HG03457 (cell line): ENCODE measurements around the gene UST.

Experiments used
- ATAC-seq: cut with Tn5 transposase; IDR thresholded peaks from one replicate; pipeline ENCODE4 v1.9.1; 2021; ENCODE audit warnings: moderate number of reproducible peaks; ENCODE audit not compliant: unreplicated experiment

Gene UST

DNA sequence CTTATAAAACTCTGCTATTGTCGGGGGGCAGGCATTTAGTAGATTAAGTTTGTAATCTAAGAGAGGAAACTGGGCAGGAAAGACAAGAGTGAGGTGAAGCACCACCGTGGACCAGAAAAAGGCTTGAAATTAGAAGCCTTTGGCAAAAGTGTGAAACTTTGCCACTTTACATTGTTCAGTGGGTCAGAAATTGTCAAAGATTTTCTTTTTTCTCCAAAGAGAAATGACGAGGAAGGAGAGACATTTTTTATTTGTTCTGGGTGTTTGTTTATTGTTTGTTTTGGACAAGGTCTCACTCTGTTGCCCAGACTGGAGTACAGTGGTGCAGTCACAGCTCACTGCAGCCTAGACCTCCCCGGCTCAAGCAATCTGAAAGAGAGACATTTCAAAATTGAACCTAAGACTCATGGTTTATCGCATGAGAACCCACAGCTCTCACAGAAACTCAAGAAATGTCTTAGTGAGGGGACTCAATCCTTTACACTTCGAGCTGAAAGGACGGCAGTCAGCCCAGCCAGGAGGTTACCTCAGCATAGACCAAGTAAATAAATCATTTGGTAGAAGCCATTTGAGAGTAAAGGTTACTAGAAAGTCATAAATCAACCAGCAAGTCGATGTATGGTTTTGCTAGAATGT, 307.8 kb downstream of the UST start:
- peak; percentile 65 for ATAC-seq

DNA sequence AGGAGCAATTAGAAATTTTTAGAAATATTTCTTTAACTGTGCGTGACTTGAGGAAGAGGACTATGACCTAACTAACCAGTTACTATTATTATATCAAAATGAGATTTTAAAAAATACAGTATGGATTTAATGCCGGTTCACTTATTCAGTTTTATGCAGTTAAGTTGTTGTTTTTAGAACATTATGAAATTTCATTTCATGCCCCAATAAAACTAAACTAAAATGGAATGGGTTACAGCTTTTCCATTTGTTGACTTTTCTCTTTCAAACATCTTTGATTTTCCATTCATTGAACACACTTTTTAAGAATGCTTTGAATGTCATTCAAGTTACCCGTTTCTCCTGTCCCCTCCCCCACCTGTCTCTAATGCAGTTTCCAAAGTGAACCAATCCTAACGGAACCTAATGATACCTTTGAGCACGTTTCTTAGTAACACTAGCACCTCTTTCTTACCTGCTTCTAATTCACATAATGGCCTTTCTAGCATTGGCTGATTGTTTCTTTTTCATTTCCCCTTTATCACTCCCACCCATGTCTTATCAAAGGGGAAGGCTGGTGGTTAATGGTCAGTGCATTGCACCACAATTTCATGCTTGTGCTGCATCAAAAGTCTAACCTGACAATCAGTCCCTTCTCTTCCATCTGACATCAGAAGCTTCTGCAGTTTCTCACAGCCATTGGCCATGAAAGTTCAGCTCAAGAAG, 308.5 kb downstream of the UST start:
- ATAC-seq = no peak

DNA sequence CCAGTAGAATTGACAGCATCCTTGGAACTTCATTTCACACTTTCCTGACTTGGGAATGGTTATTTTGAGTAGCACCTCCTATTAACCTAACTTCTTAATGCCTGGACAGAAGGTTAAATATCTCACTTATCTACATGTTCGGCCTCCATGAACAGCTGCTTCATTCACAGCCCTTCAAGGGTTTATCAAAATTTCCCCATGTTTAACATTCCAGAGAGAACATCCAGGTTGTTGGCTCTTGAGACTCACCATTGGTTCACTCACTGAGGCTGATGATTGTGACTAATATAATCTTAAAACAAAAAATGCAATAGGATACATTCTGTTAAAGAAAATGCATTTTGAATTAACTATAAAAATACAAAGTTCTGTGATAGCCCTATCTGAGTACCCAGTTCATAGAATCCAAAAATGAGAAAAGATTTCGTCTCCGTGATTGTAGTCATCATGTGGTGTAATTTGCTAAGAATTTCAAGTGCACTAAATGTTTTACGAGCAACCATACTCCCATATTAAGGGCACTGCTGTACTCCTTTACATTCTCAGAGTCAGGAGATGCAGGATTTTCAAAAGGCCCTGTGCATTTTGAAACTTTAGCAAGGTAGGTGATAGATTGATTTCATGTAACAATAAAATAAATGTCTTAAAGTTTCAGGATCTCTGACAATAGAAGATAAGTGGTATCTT, 310.1 kb downstream of the UST start:
- no peak for ATAC-seq

DNA sequence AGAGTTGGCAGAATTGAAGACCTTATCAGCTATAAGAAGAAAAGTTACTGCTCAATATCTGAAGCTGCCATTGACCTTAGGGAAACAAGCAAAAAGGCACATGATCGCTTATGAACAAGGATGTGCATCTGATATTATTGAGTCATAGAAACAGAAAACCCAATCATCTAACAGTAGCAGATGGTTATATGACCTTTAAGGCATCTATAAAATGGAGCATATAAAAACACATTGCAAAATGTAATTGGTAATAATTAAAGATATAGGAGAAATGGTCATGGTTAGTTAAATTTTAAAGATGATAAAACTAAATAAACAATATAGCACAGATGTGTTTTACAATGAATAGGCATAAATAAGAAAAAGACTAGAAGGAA, 310.6 kb downstream of the UST start:
- no peak for ATAC-seq

- no peak for ATAC-seq
Measured at GRCh38 chr6:149059557-149059956, 312.7 kb downstream of the UST start.

GRCh38 chr6:149060300-149060984, 313.6 kb downstream of the UST start:
- ATAC-seq = peak; percentile 79

DNA sequence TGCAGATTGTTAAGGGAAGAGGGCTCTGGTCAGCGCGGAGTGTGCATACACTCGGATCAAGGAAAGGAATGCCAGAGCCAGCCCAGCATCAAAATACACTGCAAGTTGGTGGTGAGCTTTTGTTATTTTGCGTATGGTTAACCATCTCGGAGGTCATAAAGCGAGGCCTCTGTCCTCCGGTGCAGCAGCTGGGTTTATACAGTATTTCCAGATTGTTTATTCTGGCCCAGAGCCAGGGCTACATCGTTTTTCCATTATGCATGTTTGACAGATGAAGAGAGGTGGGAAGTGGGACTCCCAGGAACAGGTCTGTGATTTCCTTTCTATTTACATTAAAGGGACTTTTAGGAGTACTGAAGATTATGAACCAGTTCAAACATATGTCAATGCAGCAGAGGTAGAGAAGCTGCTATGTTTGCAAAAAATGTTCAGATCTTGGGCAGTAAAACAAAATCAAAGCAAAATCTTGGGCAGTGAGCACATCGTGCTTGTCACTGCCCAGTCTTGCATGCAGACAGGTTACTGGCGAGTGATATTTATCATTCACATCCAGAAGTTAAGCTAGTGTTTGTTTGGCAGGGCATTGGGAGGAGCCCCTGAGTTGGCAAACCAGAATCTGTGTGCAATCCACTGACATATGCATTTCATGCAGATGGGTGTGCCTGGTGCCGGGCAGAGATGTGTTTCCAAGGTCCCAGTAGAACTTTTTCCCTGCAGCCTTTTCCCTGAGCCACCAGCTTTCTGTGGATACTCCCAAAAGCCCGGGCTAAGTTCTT, 314.3 kb downstream of the UST start:
- no peak for ATAC-seq

DNA sequence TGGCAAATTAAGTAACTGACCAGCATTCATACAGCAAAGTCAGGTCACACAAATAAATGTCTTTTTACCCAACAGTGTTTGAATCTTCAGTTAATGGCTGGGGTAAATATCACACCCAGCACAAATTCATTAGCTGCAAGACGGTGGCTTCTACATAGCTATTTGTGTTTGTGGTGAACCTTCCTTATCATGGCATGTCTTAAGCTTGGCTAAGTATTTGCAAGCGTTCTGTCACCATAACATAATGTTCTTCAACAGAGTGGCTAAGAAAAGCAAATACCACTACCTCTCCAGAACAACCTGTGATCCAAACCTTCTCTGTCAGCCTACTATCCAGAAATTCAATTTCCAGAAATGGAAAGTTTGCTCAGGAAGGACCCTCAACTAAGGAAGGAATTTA, 315.1 kb downstream of the UST start:
- ATAC-seq = no peak

- ATAC-seq = no peak
Measured at GRCh38 chr6:149062653-149063348, 316.0 kb downstream of the UST start.

DNA sequence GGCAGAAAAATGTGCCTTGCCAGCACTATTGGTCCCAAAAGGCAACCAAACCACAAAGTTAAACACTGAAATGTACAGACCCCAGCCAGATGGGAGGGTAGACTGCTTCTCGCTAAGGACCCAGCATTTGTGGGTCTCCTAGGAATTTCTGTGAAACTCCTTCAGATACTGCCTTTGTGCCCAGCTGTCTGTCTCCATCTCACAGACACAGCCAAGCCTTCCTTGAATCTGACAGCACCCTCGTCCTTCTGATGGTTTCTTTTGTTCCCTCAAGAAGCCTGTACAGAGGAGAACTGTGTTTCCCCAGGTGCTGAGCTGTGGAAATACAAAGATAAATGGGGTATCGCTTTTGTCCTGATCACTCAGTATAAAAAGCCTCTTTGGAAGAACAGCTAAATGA, 316.6 kb downstream of the UST start:
- ATAC-seq = no peak

GRCh38 chr6:149064001-149064659, 317.3 kb downstream of the UST start:
- no peak for ATAC-seq

DNA sequence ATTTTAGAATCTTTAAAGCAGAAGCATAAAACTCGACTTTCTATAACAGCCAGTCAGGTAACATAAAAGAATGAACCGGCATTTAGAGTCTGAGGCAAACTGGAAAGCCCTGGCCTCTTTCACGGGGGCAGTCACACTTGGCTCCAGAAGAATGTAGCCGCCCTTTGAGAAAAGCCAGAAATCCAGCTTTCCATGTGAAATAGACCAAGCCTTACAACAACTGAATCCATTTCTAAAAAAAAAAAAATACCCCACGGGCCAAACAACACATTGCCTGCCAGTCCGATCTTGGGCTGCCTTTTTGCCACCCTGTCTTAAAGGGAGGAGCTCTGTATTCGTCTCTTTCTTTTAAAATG, 317.8 kb downstream of the UST start:
- no peak for ATAC-seq

- no peak for ATAC-seq
Measured at GRCh38 chr6:149065121-149065520, 318.3 kb downstream of the UST start.

GRCh38 chr6:149065658-149066556, 319.1 kb downstream of the UST start:
- ATAC-seq = peak; percentile 92

DNA sequence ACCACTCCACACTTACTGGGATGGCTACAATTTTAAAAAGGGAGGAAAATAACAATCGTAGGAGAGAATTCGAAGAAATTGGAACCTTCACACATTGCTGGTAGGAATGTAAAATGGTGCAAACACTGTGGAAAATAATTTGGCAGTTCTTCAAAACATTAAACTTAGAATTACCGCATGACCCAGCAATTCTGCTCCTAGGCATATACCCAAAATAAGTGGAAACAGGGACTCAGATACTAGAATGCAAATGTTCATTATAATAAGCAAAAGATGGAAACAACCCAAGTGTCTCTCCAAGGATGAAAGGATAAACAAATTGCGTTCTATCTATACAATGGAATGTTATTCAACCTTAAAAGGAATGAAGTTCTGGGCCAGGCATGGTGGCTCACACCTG, 325.2 kb downstream of the UST start:
- no peak for ATAC-seq

DNA sequence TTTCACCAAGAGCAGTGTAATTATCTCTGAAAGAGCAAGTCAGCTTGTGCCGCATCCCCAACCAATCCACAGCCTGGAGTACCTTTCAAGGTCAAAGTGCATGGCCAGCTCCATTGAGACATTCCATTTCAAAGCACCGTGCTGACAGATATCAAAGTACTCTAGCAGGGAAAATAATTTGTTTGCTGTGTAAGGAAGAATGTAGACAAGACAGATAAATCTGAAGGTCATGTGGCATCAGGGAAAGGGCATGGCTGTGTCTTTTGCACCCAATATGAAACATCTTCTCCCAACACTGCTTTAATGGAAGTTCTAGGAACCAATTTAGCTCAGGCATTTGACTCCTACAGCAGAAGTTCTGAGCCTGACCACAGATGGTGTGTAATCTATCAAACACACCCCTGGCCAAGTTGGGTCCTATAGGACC, 328.0 kb downstream of the UST start:
- no peak for ATAC-seq

DNA sequence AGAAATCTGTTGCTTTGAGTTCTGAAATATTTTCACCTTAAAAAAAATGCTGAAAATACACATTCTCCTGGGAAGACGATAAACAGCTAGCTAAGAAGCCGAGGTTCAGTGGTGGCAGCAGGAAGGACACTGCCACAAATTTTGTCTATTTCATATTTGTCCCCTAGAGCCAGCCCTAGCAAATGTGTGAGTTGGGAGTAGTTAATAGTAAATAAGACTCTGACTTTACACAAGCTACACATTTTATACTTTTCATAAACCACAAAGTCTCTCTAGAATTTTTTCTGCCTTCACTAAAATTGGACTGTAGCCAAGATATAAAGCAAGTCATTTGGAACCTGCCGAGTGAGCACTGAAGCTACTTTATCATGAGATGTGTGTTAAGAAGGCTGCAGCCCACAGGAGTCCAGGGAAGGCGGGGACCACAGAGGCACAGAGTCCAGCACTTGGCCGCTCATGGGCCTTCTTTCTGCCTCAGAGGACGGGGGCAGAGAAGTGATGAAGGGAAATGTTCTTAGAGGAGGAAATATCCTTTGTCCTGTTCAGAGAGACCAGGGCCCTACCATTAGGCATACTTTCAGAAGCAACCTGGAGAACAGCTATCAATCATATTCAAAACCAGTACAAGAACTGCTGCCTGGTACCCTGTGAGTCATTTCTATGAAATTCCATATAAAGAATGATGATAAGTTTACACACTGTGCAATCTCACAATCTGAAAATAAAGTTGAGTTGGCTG, 329.0 kb downstream of the UST start:
- no peak for ATAC-seq

DNA sequence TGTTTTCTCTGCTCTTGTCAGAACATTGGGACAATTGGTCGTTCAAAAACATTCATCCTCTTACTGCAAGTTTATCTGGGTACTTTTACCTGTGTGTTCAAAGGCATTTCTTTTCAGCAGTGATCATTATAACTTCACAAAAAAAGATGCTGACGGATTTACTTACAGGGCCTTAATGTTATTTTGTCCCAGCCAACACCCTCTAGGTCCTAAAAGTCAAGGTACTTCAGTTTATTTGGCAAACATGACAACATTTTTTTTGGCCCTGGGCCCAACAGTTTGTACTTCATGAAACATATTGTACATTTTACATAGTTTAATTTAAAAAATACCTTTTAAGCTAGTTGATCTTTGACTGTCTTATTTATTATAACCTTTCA, 329.5 kb downstream of the UST start:
- no peak for ATAC-seq
